Breast epithelium (tissue), 3 donors: ENCODE measurements around the gene MINDY4B.

Source experiments
- CTCF ChIP-seq, 3 donors: fragments of 450-650 bp; IDR thresholded peaks; one replicate each; pipeline ENCODE4 v1.5.1; 2016 to 2017; ENCODE audit warnings: antibody characterized with exemption in 3 of 3, mild to moderate bottlenecking in 3 of 3, moderate library complexity in 3 of 3
- POLR2AphosphoS5 ChIP-seq, 3 donors: sonication (generic); formaldehyde crosslinking; IDR thresholded peaks; one replicate each; pipeline ENCODE4 v1.6.1; 2017; ENCODE audit warnings: antibody characterized with exemption in 3 of 3

- TF ChIP-seq POLR2AphosphoS5 (IDR thresholded peaks at IDR 0.05) = no peak
- no peak for TF ChIP-seq CTCF (IDR thresholded peaks at IDR 0.05)
Observed at GRCh38 chr3:150875548-150875947, 29.7 kb downstream of the MINDY4B start.
